ENCODE data around the gene CHTOP. TPM values are rescaled to one million over a fixed set of nuclear protein-coding genes. Genes with fewer than 3 reads are reported as not detected.
A peak's percentile ranks its signal among the peaks of the same experiment; 100 is the strongest.

Gene CHTOP
- total and polyA plus RNA-seq, 2 of the 8 experiments (the other 6 are each of a cell fraction or from before 2014, with no cell fraction given): 84.6 to 104 TPM

DNA sequence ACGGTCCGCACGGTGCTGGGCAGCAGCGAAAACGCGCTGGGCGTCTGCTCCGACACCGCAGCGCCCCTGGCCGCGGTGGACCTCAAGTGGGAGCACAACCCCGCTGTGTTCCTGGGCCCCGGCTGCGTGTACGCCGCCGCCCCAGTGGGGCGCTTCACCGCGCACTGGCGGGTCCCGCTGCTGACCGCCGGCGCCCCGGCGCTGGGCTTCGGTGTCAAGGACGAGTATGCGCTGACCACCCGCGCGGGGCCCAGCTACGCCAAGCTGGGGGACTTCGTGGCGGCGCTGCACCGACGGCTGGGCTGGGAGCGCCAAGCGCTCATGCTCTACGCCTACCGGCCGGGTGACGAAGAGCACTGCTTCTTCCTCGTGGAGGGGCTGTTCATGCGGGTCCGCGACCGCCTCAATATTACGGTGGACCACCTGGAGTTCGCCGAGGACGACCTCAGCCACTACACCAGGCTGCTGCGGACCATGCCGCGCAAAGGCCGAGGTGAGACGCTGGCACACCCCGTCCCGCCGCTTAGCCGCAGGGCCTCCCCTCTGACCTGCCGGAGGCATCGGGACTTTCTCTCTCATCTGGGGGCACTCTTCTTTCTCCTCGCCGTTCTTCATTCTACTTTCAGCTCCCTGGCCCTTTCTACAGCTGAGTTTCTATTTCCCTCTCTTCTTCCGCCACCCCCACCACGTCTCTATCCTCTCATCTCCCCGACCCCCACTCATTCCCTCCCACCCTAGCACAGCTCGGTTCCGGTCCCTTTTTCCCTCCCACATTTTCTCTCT is 45.7 kb downstream of the CHTOP start (continued):
- TF ChIP-seq ASH2L (IDR thresholded peaks at IDR 0.05; ENCODE audit: low read length) (peak; percentile 53), SUZ12 (IDR thresholded peaks at IDR 0.05; ENCODE audit: low read length) (peak; percentile 67), SP4 (IDR thresholded peaks at IDR 0.05; ENCODE audit: low read length) (no peak), EZH2 (IDR thresholded peaks at IDR 0.05; ENCODE audit: low read depth, low read length, severe bottlenecking) (peak; percentile 64), SIN3A (conservative IDR thresholded peaks at IDR 0.05 in 1 of 2, IDR thresholded peaks at IDR 0.05 in 1 of 2; ENCODE audit: low read depth in 1 of 2, low read length in 2 of 2) (peak; percentile 18 to 47; a peak in 1 of 4 replicates)
- TF ChIP-seq, protein P1, sequence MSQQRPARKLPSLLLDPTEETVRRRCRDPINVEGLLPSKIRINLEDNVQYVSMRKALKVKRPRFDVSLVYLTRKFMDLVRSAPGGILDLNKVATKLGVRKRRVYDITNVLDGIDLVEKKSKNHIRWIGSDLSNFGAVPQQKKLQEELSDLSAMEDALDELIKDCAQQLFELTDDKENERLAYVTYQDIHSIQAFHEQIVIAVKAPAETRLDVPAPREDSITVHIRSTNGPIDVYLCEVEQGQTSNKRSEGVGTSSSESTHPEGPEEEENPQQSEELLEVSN (IDR thresholded peaks at IDR 0.05): 0 out of 2 replicates have a peak, but pooled peaks have one; percentile 33
- TF ChIP-seq, protein P2, sequence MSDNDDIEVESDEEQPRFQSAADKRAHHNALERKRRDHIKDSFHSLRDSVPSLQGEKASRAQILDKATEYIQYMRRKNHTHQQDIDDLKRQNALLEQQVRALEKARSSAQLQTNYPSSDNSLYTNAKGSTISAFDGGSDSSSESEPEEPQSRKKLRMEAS (IDR thresholded peaks at IDR 0.05): peak; percentile 35
